NCI-H774 (cell line): Measurements from ENCODE around the gene ECE1.

Experiments
- DNase-seq: peaks from one replicate; lab custom pipeline; 2025; lab: John Stamatoyannopoulos, UW

Gene ECE1

DNA sequence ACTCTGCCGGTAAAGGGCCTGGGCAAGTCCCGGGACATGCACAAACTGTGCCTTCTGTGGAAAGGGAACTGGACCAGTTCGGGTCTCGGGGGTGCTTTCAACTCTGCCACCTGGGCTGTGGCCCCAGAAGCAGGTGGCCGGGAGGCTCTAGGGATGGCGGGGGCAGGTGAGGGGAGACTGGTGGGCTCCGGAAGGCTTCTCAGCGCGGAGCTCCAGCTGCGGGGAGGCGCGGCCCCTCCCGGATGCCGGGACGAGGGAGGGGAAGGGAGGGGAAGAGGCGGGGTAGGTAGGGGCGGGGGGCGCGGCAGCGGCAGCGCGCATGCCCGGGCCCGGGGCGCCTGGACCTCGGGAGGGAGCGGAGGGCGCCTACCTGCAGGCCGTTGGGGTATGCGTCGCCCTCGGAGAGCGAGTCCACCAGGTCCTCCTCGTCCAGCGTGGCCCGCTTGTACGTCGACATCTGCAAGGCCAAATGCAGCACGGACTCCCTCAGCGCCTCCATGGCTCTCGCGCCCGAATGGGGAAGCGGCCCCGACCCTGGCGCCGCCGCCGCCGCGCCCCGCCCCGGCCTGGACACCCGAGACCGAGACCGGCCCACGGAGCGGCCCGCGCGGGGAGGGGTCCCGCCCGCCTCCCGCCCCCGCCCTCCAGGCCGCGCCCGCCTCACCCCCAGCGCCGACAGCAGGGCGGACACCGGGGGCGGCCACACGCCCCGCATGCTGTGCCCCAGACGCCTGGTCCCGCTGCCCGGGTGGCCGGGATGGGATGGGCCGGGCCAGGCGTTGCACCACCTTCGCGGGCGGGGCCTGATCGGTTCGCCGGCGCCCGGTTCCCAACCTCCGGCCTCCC is at the start of gene ECE1:
TSS of gene ECE1 (minus strand) at position 764 of the 846 bp plus-strand sequence. CDS start at position 715, 49 bp downstream.
- DNase-seq, result no peak

DNA sequence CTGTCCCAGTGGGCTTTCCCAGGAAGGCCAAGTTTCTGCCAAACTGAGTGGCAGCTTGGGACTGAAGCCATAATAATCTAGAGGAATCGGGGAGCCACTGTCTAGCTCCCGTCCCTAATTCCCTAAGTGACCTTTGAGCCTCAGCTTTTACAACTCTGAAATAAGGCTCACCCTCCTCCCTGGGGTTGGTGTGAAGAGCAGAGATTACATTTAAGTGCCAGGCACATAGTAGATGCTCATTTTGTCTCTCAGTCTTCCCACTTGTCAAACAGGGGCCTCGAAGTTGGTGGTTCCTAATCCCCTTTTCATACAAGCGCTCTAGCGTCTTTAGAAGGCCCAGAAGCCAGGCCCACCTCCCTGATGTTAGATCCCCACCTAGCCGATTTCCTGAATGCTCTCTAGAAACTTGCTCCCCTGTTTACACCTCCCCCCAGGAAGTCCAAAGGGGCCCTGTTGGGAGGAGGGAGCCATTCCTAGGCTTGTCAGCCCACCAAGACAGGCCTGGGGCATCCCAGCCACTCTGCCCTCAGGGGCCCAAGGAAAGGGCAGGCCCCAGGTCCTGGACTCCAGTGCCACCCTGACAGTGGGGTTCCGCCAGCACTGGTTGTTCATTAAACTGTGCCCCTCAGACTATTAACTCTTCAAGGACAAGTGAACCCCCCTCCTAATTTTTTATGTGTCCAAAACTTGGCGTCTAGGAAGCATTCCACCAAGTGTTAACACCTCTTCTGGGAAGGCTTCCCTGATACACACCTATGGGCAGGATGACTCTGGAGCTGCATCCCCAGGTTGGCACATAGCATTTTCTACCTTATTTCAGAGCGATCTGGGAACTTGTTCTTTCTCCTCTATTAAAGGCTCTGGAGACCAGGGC is 49.3 kb upstream of the ECE1 start:
- no peak for DNase-seq

DNA sequence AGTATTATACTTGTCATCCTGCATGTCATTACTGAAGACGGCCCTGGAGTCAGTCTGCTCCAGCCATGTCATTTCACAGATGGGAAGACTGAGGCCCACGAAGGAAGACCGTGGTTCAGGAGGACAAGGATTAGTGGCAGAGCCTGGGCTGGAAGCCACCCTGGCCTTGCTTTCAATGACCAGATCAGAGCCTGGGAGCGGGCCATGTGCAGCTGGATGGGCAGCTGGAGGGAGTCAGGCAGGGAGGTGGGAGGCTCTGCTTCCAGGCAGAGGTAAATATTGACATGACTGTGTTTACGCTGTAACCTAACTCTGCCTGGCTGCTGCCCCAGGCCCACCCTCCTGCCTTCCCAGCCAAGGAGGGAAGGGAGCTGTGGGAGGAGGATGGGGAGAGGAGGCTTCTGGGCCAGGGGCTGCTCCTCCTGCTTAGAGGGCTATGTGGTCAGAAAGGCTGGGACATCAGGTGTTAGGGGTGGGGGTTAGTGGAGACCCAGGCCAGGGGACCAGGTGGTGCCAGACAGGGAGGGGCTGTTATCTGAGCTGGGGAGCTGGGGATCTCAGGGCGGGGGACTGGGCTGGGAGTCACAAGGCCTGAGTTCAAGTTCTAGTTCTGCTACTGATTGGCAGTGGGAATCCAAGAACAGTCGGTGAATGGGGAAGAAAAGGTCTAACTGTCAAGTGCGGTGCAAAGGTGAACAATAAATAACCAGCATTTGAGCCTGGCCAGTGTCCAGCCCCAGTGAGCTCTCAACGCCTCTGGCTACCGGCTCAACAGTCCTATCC is 48.5 kb upstream of the ECE1 start:
- DNase-seq, result peak; percentile 57

DNA sequence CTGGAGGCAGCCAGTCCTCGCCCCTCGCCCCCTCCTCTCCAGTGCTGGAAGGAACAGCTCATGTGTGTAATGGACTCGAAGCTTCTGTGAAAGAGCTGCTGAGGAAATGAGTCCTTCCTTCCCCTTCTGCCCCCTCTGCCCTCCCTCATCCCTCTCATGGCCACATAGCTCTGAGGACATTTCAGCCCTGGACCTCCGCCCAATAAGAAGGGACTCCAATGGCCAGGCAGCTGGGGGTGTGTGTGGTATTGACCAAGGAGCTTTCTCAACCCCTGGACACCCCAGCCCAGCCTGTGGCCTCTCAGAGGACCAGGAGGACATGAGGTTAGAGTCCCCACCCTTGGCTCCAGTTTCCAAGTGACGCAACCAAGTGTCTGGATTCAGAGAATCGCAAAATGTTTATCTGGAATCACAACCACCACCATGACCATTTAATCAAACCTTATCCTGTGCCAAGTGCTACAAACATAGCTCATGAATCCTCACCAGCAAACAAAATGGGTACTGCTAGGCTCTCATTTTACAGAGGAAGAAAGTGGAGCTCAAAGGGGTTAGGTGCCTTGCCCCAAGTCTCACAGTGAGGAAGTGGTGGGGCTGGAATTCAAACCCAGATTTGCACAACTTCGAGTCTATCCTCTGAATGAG is 47.8 kb upstream of the ECE1 start:
- DNase-seq, result no peak

DNA sequence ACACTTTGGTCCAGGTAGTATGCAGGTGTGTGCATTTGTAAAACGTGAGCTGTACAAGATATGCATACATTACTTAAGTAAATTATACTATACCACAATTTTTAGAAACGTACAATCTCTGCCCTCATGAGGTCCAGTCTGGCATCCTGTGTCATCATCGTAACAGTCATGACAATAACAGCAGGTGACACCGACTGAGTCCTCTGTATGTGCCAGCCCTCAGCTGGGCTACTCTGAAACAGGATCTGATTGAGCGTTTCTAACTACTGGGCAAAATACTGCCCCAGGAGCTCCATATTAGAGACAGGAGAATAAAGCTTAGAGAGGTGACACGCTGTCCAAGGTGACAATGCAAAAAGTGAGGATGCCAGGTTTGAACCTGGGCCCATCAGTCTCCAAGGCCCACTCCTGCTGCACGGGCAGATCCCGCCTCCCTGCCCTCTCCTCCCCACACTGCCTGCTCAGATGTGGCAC is 47.2 kb upstream of the ECE1 start:
- DNase-seq, result no peak

DNA sequence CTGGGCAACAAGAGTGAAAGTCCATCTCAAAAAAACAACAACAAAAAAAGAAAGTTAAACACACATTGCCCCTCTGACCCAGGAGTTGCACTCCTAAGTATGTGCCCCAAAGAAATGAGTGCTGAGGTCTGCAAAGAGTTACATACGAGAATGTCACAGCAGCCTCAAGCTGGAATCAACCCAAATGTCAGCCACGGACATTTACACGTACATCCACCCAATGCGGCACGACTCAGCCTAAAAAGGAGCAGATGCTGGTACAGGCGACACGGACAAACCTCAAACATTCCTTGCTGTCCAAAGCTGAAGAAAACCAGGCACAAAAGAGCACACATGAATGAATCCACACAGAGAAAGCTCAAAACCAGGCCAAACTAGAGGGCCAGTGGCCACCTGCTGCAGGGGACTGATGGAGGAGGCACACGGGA is 46.8 kb upstream of the ECE1 start:
- no peak for DNase-seq

DNA sequence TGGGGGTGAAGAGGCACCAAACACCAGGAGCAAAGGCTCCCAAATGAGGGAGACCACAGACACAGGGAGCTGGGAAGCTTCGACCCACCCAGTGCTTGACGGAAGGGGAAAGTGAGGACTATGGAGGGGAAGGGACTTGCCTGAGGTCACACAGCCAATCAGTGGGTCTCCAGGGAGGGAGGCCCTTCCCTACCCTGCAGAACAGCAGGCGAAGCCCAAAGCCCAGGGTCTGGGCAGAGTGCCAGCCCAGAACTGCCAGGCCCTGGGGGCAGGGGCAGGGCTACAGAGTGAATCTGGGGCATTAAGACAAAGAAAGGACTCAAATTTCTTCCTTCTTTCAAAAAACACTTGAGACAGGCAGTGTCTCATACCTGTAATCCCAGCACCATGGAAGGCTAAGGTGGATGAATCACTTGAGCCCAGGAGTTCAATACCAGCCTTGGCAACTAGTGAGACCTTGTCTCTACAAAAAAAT is 45.5 kb upstream of the ECE1 start:
- DNase-seq, result no peak

DNA sequence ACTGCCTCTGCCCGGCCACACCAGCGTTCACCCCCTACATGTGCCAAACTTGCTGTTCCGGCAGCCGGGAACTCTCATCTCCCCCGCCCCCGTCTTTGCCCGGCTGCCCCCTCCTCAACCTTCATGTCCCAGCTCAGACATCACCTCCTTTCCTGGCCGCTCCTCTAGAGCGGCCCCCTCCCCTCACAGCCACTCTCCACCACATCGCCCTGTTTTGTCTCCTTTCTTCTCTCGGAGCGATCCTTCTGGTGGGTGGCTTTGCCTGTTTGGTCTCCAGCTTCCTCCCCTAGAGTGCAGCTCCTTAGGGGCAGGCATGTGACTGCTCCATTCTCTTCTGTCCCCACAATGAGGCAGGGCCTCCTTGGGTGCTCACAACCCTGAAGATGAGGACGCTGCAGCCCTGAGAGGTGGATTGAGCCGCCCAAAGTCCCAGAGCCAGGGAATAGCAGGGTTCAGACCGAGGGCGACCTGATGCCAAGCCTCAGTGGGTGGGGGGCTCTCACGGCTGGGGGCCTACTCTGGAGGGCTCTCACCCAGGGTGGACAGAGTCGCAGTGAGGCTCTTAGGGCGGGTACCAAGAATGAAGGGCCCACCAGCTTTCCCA is 44.9 kb upstream of the ECE1 start:
- no peak for DNase-seq

DNA sequence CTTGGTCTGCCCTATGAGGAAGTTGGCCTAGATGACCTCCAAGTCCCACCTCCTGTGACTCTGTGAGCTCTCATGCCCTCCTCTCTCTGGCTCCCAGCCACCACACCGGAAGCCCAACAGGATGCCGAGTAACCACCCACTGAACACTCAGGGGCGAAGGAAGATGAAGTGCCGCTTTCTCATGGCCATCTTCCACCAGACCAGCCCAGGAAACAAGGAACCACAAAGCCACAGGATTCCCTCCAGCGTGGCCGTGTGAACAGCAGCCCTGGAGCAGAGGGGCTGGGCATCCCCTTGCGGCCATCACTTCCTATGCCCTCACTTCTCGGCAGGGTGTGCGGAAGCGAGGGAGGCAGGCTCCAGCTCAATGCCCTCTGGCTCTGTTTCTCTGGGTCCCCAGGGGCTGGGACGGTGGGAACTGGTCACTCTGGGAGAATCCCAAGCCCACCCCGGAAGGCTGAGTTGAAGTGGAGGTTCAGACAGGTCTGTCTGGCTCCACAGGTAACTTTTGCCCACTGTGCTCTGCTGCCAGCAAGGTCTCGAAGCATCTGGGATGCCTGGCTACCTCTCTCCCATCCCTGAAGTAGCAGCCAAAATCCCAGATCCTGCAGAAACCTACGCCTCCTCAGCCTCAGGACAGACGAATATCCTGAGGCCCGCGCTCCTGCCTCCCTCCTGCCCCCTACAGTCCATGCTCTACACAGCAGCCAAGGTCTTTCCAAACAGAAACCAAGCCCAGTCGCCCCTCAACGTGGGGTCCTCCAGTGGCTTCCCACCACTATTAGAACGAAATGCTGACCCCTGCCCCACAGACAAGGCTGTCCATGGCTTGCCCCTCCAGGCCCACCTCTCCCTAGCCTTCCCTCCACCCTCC is 44.2 kb upstream of the ECE1 start:
- no peak for DNase-seq

DNA sequence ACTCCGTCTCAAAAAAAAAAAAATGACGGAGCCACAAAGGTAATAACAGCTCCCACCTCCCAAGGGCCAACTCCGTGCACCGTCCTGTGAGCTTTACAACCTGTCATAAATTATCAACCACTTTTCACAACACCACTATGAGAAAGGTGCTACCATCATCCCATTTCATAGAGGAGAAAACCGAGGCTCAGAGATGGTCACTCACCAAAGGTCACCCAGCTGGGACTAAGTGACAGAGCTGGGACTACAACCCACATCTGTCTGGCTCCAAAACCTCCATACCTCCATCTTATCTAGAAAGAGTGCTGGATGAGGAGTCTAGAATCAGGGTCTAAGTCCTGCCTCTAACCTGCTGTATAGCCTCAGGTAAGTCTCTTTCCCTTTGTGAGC is 43.6 kb upstream of the ECE1 start:
- DNase-seq, result no peak

DNA sequence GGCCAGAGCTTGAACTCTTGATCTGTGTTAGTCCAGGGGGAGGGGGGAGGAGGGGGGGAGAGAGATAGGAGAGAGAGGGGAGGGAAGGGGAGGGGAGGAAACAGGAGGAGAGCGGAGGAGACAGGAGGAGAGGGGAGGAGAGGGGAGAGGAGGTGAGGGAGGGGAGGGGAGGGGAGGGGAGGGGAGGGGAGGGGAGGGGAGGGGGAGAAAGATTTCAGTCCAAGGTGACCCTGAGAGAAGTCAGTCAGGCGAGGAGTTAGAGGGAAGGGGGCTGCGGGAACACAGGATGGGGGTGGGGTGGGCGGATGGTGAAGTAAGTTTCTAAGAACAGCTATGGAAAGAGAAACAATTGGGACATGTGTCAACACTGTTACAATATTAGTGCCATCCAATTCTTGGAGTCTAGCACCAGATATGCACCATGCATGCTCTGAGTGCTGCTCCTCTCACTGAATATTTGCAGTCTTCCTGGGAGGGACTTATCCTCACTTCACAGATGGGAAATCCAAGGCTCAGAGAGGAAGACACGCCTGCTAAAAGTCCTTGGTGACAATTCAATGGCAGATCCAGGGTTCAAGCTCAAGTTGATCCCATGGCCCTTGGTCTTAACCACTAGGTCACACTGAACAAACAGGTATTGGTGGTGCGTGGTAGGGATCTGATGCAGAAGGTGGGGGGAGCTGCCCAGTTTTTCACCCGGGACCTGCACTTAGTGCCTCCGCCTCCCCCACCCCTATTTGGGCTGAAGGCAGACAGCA is 42.5 kb upstream of the ECE1 start:
- no peak for DNase-seq

DNA sequence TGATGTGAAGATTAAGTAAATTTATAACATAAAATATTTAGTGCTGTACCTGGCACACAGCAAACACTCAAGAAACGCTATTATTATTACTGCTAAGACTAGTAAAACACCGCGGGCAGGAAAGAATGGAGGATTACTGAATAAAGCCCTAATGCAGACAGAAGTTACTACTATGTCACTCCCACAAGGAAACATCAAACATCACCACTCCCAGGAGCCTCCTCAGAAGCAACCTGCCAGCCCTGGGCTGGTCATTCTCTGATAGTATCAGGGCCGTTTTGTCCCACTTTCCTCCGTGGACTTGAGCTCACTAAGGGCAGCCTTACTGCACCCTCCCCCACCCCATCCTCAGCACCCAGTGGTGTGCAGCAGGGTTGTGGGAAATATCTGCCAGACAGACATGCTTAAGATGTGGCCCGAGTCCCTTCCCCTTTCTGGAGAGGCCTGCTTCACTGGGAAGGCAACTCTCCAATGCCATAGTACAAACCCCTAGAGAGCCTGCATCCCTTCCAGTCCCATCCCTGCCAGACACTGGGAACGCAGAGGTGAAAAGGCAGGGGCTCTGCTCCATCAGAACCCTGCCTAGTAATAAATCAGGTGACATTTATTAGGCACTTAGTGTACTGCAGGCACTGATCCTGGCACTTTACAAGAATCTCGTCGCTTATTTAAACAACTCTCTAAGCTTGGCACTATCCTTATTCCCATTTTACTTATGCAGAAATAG is 41.7 kb upstream of the ECE1 start:
- DNase-seq, result no peak

DNA sequence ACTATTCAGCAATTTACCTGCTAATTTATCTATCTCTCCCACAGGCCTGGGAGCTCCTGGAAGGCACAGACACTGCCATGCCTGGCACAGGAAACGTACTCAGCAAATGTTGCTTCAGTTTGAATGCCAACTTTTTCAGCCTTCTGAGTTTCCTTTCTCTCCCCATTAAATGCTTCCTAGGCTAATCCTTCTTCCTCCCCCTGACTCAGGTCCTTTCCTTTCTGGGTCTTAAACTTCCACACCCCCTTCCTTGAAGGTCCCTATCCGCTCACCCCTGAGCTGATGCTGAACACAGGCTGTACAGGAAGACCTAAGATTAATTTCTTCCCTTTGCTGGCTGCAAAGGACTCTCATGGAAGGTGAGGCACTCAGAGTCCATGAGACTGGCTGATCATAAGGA is 40.3 kb upstream of the ECE1 start:
- DNase-seq, result no peak

DNA sequence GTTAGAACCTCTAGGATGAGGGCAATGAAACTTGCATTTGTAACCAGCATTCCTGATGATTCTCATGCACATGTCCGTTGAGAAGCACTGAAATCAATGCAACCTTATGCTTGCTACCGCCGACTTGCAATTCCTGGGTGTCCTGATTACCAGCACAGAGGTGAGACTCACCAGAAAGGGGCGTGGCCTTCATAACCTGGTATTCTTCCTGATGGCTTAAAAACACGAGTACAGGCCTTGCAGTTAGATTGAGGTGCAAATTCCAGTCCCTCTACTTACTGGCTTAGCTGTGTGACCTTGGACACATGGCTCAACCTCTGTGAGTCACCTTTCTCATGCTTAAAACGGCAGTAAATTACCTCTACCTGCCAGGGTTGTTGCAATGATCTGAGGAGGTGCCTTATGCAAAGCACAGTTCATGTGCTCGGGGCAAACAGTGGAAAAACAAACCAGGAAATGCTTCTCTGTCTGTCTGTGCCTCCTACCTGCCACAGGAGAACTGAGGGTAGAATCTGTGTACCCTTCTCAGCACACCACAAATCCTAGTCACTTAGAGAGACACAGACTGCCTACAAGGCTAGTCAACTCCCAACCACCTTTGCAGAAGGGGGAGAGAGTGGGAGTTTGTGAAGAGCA is 39.1 kb upstream of the ECE1 start:
- DNase-seq, result no peak

DNA sequence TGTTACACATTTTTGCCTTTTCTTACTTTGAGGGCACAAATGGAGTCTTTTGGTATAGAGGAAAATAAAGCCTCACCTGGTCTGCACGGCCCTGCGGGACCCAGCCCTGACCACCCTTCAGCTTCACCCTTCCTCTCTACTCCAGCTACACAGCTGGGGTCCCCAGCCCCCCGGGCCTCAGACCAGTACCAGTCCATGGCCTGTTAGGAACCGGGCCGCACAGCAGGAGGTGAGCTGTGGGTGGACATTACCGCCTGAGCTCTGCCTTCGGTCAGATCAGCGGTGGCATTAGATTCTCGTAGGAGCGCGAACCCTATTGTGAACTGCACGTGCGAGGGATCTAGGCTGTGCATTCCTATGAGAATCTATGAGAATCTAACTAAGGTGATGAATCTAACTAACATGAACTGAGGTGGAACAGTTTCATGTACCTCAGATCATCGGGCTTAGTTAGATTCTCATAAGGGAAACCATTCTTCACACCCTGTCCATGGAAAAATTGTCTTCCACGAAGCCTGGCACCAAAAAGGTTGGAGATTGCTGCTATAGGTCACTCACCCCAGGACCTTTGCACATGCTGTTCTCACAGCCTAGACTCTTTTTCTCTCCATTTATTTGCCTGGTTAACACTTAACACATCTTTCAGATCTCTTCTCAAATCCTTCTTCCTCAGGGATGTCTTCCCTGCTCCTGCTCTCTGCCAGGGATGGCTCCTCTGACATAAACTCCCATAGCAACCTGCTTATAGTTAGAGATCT is 37.5 kb upstream of the ECE1 start:
- DNase-seq, result no peak

DNA sequence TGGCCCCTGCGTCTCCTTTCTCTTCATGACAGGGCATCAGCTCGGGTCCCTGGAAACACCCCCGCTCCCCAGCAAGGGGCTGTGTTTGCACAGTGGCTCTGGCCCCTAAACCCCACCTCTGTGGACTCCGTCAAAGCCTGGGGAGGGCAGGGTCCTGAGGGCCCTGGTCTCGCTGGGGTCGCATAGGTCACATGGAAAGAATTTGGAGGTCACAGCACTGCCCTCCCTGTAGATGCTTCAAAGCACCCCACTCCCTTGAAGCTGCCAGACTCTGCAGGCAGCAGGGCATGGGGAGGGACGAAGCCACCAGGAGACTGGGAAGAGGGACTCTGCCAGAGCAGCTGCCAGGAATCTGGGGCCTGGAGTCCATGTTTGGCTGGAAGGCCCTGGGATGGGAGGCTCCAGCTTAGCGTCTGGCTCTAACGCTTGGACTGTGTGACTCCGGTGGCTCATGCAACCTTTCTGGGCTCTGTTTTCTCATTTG is 36.6 kb upstream of the ECE1 start:
- no peak for DNase-seq

DNA sequence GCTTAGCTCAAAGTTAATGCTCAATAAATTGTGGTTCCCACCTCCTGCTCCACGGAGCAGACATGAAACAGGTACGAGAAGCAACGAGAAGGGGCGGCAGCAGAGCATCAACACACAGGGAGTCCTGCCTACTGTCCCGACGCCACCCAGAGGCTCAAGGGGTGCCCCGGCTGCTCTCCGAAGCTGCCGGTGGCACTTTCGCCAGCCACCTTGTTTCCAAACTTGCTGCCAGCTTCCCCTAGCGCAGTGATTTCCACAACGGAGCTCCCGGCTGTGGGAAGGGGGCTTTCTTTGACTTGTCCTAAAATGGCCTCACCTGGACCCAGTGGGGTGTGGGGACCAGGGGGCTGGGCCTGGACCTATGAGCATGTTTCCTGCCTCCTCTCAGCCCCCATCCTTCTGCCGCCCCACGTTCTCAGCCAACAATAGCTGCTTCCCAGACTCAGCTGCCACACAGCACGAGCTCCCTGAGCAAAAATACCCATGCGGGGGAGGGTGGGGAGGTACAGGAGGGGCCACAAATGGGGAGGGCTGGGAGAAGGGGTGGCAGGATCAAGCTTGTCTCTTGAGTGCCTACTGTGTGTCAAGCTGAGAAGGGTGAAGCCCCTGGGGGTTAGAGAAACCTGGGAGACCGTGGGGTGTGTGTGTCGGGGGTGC is 35.6 kb upstream of the ECE1 start:
- DNase-seq, result no peak
